GM10266 (cell line): ENCODE data around the gene CCDC127.

Experiments
- DNase-seq: peaks from one replicate; pipeline ENCODE4 v3.0.0; 2012; ENCODE audit errors: extremely low spot score
- TF ChIP-seq, protein P1 (sequence below): IDR thresholded peaks from 2 replicates; pipeline ENCODE4 v1.5.1; 2012; ENCODE audit warnings: mild to moderate bottlenecking, low read depth; ENCODE audit not compliant: control insufficient read depth, insufficient read depth; ENCODE audit errors: missing control alignments

Gene CCDC127

DNA sequence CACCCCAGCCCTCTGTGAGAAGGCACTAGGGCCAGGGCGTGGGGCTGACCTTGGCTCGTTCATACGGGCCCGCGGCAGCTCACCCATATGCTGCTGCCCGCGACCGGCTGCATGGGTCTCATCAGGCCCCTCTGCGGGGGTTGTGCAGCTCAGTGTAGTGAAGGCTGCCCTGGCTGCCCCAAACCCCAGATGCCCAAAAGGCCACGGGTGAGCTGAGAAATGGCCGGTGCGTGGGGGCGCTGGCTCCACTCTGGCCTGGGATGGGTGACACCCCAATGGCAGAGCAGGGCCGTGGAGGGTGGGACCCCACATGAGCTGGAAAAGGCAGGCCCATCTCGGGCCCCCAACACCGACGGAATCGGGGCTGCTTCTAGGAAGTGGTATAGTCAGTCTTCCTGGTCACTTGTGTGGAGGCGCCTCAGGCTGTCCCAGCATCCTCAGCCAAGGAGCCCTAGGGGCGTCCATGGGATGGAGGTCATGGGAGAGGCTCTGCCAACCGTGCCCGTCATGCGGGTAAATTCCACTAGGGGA, 46.1 kb downstream of the CCDC127 start:
- no peak for DNase-seq
- TF ChIP-seq, protein P1, sequence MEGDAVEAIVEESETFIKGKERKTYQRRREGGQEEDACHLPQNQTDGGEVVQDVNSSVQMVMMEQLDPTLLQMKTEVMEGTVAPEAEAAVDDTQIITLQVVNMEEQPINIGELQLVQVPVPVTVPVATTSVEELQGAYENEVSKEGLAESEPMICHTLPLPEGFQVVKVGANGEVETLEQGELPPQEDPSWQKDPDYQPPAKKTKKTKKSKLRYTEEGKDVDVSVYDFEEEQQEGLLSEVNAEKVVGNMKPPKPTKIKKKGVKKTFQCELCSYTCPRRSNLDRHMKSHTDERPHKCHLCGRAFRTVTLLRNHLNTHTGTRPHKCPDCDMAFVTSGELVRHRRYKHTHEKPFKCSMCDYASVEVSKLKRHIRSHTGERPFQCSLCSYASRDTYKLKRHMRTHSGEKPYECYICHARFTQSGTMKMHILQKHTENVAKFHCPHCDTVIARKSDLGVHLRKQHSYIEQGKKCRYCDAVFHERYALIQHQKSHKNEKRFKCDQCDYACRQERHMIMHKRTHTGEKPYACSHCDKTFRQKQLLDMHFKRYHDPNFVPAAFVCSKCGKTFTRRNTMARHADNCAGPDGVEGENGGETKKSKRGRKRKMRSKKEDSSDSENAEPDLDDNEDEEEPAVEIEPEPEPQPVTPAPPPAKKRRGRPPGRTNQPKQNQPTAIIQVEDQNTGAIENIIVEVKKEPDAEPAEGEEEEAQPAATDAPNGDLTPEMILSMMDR, result no peak

DNA sequence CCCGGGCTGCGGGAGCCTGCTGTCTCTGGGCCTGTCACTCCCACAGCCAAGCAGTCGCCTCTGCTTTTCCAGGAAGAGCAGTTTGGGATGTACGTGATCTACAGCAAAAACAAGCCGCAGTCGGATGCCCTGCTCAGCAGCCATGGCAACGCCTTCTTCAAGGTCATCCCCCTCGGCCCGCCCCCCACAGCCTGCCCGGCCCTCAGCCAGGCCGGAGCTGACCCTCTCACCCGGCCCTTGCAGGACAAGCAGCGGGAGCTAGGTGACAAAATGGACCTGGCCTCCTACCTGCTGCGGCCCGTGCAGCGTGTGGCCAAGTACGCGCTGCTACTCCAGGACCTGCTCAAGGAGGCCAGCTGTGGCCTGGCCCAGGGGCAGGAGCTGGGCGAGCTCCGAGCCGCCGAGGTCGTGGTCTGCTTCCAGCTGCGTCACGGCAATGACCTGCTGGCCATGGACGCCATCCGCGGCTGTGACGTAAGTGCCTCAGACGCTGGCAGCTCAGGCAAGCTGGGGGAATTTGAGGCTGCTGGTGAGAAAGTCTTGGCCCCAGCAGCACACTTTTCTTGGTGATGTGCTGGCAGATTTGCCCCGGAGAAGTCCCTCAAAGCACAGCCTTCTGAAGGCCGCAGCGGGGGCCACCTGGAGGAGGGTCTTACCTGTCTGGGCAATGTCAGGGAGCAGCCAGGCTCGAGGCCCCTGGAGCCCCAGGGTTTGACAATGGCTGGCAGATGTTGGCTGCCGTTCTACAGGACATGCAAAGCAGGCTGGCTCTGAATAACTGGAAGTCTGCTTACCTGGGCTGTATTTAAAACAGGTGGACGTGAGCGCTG, 46.8 kb downstream of the CCDC127 start:
- no peak for DNase-seq
- TF ChIP-seq, protein P1, result no peak

DNA sequence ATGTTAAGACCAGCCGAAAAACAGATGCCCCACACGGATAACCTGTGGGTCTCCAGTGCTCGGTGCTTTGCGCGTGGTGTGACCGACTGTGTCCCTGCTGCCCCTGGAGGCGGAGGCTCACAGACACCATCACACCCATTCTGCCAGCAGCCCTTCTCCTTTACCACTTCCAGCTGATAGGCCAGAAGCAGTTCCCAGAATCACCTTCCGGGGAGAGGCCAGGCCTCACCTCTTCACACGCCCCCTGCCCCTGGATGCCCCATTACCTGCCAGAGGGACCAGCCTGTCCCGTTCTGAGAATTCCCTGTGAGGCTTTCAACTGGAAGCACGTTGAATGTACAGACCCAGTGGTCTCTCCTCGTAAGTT, 48.2 kb downstream of the CCDC127 start:
- no peak for DNase-seq
- TF ChIP-seq, protein P1, result no peak

DNA sequence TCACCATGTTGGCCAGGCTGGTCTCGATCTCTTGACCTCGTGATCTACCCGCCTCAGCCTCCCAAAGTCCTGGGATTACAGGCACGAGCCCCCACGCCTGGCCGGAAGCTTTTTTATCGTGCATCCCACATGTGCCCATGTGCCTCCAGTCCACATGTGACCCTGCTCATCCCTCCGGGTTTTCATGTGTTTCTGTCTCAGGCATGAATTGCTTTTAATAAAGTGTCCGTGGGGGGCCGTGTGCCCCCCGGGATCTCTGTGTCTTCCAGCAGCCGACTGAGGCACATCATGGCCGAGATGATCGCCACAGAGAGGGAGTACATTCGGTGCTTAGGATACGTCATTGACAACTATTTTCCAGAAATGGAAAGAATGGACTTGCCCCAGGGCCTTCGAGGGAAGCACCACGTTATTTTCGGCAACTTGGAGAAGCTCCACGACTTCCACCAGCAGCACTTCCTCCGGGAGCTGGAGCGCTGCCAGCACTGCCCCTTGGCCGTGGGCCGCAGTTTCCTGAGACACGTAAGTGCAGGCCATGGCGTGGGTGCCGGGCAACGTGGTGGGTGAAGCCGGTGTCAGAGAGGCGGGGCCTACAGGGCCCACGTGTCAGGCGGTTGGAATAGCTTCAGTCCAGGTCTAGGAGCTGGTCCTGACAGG, 48.8 kb downstream of the CCDC127 start:
- DNase-seq, result no peak
- TF ChIP-seq, protein P1, result no peak

DNA sequence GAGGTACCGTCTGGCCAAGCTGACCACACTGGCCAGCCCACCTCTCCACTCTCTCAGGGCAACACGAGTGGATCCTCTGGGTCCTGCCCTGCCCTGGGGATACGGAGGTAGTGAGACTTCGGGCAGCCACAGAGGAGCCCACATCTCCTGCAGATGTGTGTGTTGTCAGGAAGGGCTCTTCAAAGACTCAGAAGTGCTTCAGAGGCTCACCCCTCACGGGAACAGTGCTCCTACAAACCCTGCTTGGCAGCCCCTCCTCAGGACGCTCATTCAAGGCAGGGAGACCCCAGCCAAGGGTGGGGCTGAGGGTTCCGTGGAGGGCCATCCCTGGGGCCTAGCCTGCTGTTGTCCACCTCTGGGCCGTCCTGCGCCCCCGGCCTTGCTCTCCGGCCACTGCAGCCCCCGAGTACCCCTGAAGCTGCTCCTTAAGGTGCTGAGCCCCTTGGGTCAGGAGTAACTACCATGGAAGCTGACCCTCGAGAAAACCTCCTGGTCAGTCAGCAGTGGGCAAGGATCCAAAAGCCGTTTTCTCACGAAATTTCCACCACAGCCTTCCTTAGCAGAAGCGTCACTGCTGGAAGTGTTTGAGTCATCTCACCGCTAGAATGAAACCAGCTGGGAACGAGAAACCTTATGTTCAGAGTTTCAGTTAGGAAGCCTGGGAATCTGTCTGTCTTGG, 49.8 kb downstream of the CCDC127 start:
- TF ChIP-seq, protein P1, result no peak
- DNase-seq, result no peak

DNA sequence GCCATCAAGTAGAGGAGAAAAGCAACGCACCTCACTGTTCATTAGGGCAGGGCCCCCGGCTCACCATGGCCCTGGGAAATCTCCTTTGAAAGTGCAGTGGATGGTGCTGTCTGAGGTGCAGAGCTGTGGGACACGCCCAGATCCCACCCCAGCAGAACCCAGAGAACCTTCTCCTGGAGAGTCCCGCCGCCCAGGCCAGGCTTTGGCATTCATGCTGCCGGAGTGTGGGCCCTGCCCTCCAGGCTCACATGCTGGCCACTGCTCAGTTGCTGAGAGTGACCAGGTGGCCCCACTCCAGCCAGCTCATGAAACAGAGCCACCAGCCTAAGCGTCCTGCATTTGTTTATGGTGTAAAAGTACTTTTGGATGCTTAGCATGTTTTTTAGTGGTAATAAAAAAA, 50.4 kb downstream of the CCDC127 start:
- no peak for DNase-seq
- TF ChIP-seq, protein P1, result no peak
